ENCODE data around the gene ZRANB3. TPM values are rescaled to one million over a fixed set of nuclear protein-coding genes. Genes with fewer than 3 reads are reported as not detected.

The ZRANB3 gene
- total and polyA plus RNA-seq, 3 experiments from 2014 or later: 2.5 to 10.3 (median 9.1) TPM

GRCh38 chr2:135099802-135100483 is 431.1 kb downstream of the ZRANB3 start:
- H3K36me3 Mint-ChIP-seq: peaks cover 16 to 43% (median 25%) of the 10 kb centered on the region in 3 donors

GRCh38 chr2:135097532-135098231 is 433.3 kb downstream of the ZRANB3 start:
- H3K4me1 ChIP-seq (ENCODE audit: insufficient read depth, low read length): no peaks in the 10 kb centered on the region
- H3K36me3 Mint-ChIP-seq: peaks cover 17 to 46% (median 19%) of the 10 kb centered on the region in 3 donors
- H3K27me3 ChIP-seq (ENCODE audit: insufficient read depth, low read length, poor library complexity, severe bottlenecking): no peaks in the 10 kb centered on the region
- no peak overlapping the region for H3K27ac Mint-ChIP-seq
- no peaks in the 10 kb centered on the region for H3K27me3 Mint-ChIP-seq
- H3K4me3 ChIP-seq (ENCODE audit: low read length): no peak overlapping the region
- no peak overlapping the region for H3K4me3 Mint-ChIP-seq
- ChIA-PET POLR2A (no interaction called here), CTCF (no interaction called here)
- no peaks in the 10 kb centered on the region for H3K9me3 Mint-ChIP-seq
- no peaks in the 10 kb centered on the region for H3K9me3 ChIP-seq (ENCODE audit: low read length)
- DNase-seq: no peak
- H3K36me3 ChIP-seq (ENCODE audit: insufficient read depth, low read length): peaks cover 8% of the 10 kb centered on the region
- no peak overlapping the region for H3K27ac ChIP-seq (ENCODE audit: low read depth, low read length)
- peaks cover 3 to 26% (median 8%) of the 10 kb centered on the region in 3 donors for H3K4me1 Mint-ChIP-seq

More at GRCh38 chr2:135099802-135100483, 431.1 kb downstream of the ZRANB3 start:
- Histone ChIP-seq H3K9me3 (ENCODE audit: low read length) (no peaks in the 10 kb centered on the region), H3K36me3 (ENCODE audit: insufficient read depth, low read length) (peaks cover 4% of the 10 kb centered on the region), H3K27ac (ENCODE audit: low read depth, low read length) (no peak overlapping the region), H3K27me3 (ENCODE audit: insufficient read depth, low read length, poor library complexity, severe bottlenecking) (no peaks in the 10 kb centered on the region), H3K4me3 (ENCODE audit: low read length) (no peak overlapping the region), H3K4me1 (ENCODE audit: insufficient read depth, low read length) (no peaks in the 10 kb centered on the region)
- Mint-ChIP-seq H3K27me3 (no peaks in the 10 kb centered on the region), H3K27ac (no peak overlapping the region), H3K9me3 (peaks cover 0 to 7% (median 0%) of the 10 kb centered on the region in 5 donors), H3K4me1 (peaks cover 3 to 27% (median 14%) of the 10 kb centered on the region in 3 donors), H3K4me3 (no peak overlapping the region)
- DNase-seq: no peak
- CTCF ChIA-PET: no interaction called here
- POLR2A ChIA-PET: no interaction called here

- H3K27ac Mint-ChIP-seq: peak overlapping the region in 1 of 8 donors; percentile 81
- ChIA-PET POLR2A (no interaction called here), CTCF (no interaction called here)
- no peak for DNase-seq
- H3K27ac ChIP-seq (ENCODE audit: low read depth, low read length): no peak overlapping the region
- peaks cover 8% of the 10 kb centered on the region for H3K36me3 ChIP-seq (ENCODE audit: insufficient read depth, low read length)
- peaks cover 3 to 26% (median 12%) of the 10 kb centered on the region in 3 donors for H3K4me1 Mint-ChIP-seq
- H3K4me3 ChIP-seq (ENCODE audit: low read length): no peak overlapping the region
- H3K36me3 Mint-ChIP-seq: peaks cover 14 to 46% (median 23%) of the 10 kb centered on the region in 3 donors
- H3K9me3 ChIP-seq (ENCODE audit: low read length): no peaks in the 10 kb centered on the region
- H3K9me3 Mint-ChIP-seq: no peaks in the 10 kb centered on the region
- no peaks in the 10 kb centered on the region for H3K4me1 ChIP-seq (ENCODE audit: insufficient read depth, low read length)
- no peak overlapping the region for H3K4me3 Mint-ChIP-seq
- no peaks in the 10 kb centered on the region for H3K27me3 ChIP-seq (ENCODE audit: insufficient read depth, low read length, poor library complexity, severe bottlenecking)
- H3K27me3 Mint-ChIP-seq: no peaks in the 10 kb centered on the region
These were observed 434.2 kb downstream of the ZRANB3 start for GRCh38 chr2:135096665-135097446.

- Mint-ChIP-seq H3K36me3 (peaks cover 11 to 48% (median 27%) of the 10 kb centered on the region in 3 donors), H3K27ac (no peak overlapping the region), H3K27me3 (no peaks in the 10 kb centered on the region), H3K4me1 (peaks cover 4 to 26% (median 13%) of the 10 kb centered on the region in 3 donors), H3K9me3 (no peaks in the 10 kb centered on the region), H3K4me3 (no peak overlapping the region)
- Histone ChIP-seq H3K9me3 (ENCODE audit: low read length) (no peaks in the 10 kb centered on the region), H3K4me1 (ENCODE audit: insufficient read depth, low read length) (no peaks in the 10 kb centered on the region), H3K36me3 (ENCODE audit: insufficient read depth, low read length) (peaks cover 8% of the 10 kb centered on the region), H3K27me3 (ENCODE audit: insufficient read depth, low read length, poor library complexity, severe bottlenecking) (no peaks in the 10 kb centered on the region), H3K27ac (ENCODE audit: low read depth, low read length) (no peak overlapping the region), H3K4me3 (ENCODE audit: low read length) (no peak overlapping the region)
- CTCF ChIA-PET: no interaction called here
- POLR2A ChIA-PET: no interaction called here
- no peak for DNase-seq
These were observed 435.4 kb downstream of the ZRANB3 start for GRCh38 chr2:135095591-135095990.

- Mint-ChIP-seq H3K27ac (peak overlapping the region in 1 of 8 donors; percentile 55), H3K4me1 (peaks cover 4 to 21% (median 13%) of the 10 kb centered on the region in 3 donors), H3K4me3 (no peak overlapping the region), H3K27me3 (no peaks in the 10 kb centered on the region), H3K9me3 (no peaks in the 10 kb centered on the region), H3K36me3 (peaks cover 14 to 47% (median 27%) of the 10 kb centered on the region in 3 donors)
- H3K4me3 ChIP-seq (ENCODE audit: low read length): no peak overlapping the region
- DNase-seq: no peak
- H3K9me3 ChIP-seq (ENCODE audit: low read length): no peaks in the 10 kb centered on the region
- H3K36me3 ChIP-seq (ENCODE audit: insufficient read depth, low read length): peaks cover 8% of the 10 kb centered on the region
- H3K27me3 ChIP-seq (ENCODE audit: insufficient read depth, low read length, poor library complexity, severe bottlenecking): no peaks in the 10 kb centered on the region
- POLR2A ChIA-PET: no interaction called here
- H3K27ac ChIP-seq (ENCODE audit: low read depth, low read length): no peak overlapping the region
- CTCF ChIA-PET: no interaction called here
- no peaks in the 10 kb centered on the region for H3K4me1 ChIP-seq (ENCODE audit: insufficient read depth, low read length)
These were observed 436.5 kb downstream of the ZRANB3 start for GRCh38 chr2:135094508-135094907.

- Histone ChIP-seq H3K27me3 (ENCODE audit: insufficient read depth, low read length, poor library complexity, severe bottlenecking) (no peaks in the 10 kb centered on the region), H3K36me3 (ENCODE audit: insufficient read depth, low read length) (peaks cover 8% of the 10 kb centered on the region), H3K4me1 (ENCODE audit: insufficient read depth, low read length) (no peaks in the 10 kb centered on the region), H3K4me3 (ENCODE audit: low read length) (no peak overlapping the region), H3K27ac (ENCODE audit: low read depth, low read length) (no peak overlapping the region), H3K9me3 (ENCODE audit: low read length) (no peaks in the 10 kb centered on the region)
- peaks cover 0 to 4% (median 0%) of the 10 kb centered on the region in 5 donors for H3K9me3 Mint-ChIP-seq
- ChIA-PET POLR2A (interaction anchor here (0.6 kb wide), 1 partner anchor 555 kb away, joined by 6 read pairs; no protein-coding TSS in a partner anchor), CTCF (no interaction called here)
- H3K36me3 Mint-ChIP-seq: peaks cover 21 to 50% (median 31%) of the 10 kb centered on the region in 3 donors
- no peak overlapping the region for H3K27ac Mint-ChIP-seq
- DNase-seq: no peak
- peaks cover 4 to 18% (median 13%) of the 10 kb centered on the region in 3 donors for H3K4me1 Mint-ChIP-seq
- no peaks in the 10 kb centered on the region for H3K27me3 Mint-ChIP-seq
- no peak overlapping the region for H3K4me3 Mint-ChIP-seq
These were observed 437.2 kb downstream of the ZRANB3 start for GRCh38 chr2:135093670-135094330.

- Mint-ChIP-seq H3K36me3 (peaks cover 23 to 52% (median 32%) of the 10 kb centered on the region in 3 donors), H3K27ac (peak overlapping the region in 1 of 8 donors; percentile 14), H3K4me1 (peaks cover 4 to 18% (median 13%) of the 10 kb centered on the region in 3 donors), H3K27me3 (no peaks in the 10 kb centered on the region), H3K4me3 (no peak overlapping the region), H3K9me3 (peaks cover 0 to 6% (median 0%) of the 10 kb centered on the region in 5 donors)
- no peaks in the 10 kb centered on the region for H3K27me3 ChIP-seq (ENCODE audit: insufficient read depth, low read length, poor library complexity, severe bottlenecking)
- H3K9me3 ChIP-seq (ENCODE audit: low read length): no peaks in the 10 kb centered on the region
- H3K4me1 ChIP-seq (ENCODE audit: insufficient read depth, low read length): no peaks in the 10 kb centered on the region
- H3K36me3 ChIP-seq (ENCODE audit: insufficient read depth, low read length): peaks cover 8% of the 10 kb centered on the region
- no peak for DNase-seq
- H3K27ac ChIP-seq (ENCODE audit: low read depth, low read length): no peak overlapping the region
- POLR2A ChIA-PET: no interaction called here
- CTCF ChIA-PET: no interaction called here
- no peak overlapping the region for H3K4me3 ChIP-seq (ENCODE audit: low read length)
These were observed 437.8 kb downstream of the ZRANB3 start for GRCh38 chr2:135093193-135093592.

Data from CD8-positive, alpha-beta memory T cell (primary cell).